ENCODE data around the gene DHCR24.

Gene DHCR24

GRCh38 chr1:54811739-54812655, 75.0 kb downstream of the DHCR24 start:
- POLR2A ChIA-PET = no interaction called here
- Histone ChIP-seq H3K27ac (ENCODE audit: extremely low read depth, low read depth, low read length) (no peak overlapping the region), H3K9me3 (ENCODE audit: control insufficient read depth, insufficient read depth, low read depth, low read length) (no peaks in the 10 kb centered on the region), H3K36me3 (ENCODE audit: control insufficient read depth in 2 of 2, insufficient read depth in 1 of 2, low read length in 2 of 2) (no peaks in the 10 kb centered on the region), H3K4me1 (ENCODE audit: control insufficient read depth, insufficient read depth, low read length) (no peaks in the 10 kb centered on the region), H3K4me3 (ENCODE audit: low read depth, low read length) (no peak overlapping the region)
- TF ChIP-seq ZNF398 (tag by site-specific recombination; IDR thresholded peaks at IDR 0.05) (no peak), ZNF701 (tag by site-specific recombination; IDR thresholded peaks at IDR 0.05) (no peak), ZNF18 (tag by site-specific recombination; IDR thresholded peaks at IDR 0.05) (no peak), ZNF449 (tag by site-specific recombination; IDR thresholded peaks at IDR 0.05) (no peak), ZNF624 (tag by site-specific recombination; IDR thresholded peaks at IDR 0.05) (no peak), ZNF404 (tag by site-specific recombination; IDR thresholded peaks at IDR 0.05) (no peak), EGR2 (tag by site-specific recombination; IDR thresholded peaks at IDR 0.05; ENCODE audit: low read depth) (no peak), PRDM10 (tag by site-specific recombination; IDR thresholded peaks at IDR 0.05) (no peak), ZNF645 (tag by site-specific recombination; IDR thresholded peaks at IDR 0.05) (no peak), HOXD13 (CRISPR knock-in tag; IDR thresholded peaks at IDR 0.05; ENCODE audit: borderline replicate concordance) (no peak), ZBTB21 (tag by site-specific recombination; IDR thresholded peaks at IDR 0.05) (no peak), CTCF (tag by site-specific recombination; IDR thresholded peaks at IDR 0.05) (no peak), ZNF274 (IDR thresholded peaks at IDR 0.05; ENCODE audit: low read length) (no peak), ZNF274 (tag by site-specific recombination; IDR thresholded peaks at IDR 0.05; ENCODE audit: borderline replicate concordance) (no peak), KLF16 (tag by site-specific recombination; IDR thresholded peaks at IDR 0.05) (no peak), SP7 (tag by site-specific recombination; IDR thresholded peaks at IDR 0.05) (no peak), ZNF585B (tag by site-specific recombination; IDR thresholded peaks at IDR 0.05) (no peak), ZNF791 (tag by site-specific recombination; IDR thresholded peaks at IDR 0.05) (no peak), ZBTB11 (tag by site-specific recombination; conservative IDR thresholded peaks at IDR 0.05; ENCODE audit: low read depth) (no peak), ZNF707 (tag by site-specific recombination; IDR thresholded peaks at IDR 0.05) (no peak)
- CTCF ChIA-PET = interaction anchor here (0.6 to 2.4 kb wide), 7 partner anchors 18 to 1009 kb away, joined by 3 to 10 read pairs (median 4); no protein-coding TSS in a partner anchor

Measured in HEK293 (cell line).